GM21717 (cell line): Measurements from ENCODE around the gene GDE1.
A peak's percentile ranks its signal among the peaks of the same experiment; 100 is the strongest.

Experiments
- ATAC-seq: cut with Tn5 transposase; IDR thresholded peaks from one replicate; pipeline ENCODE4 v1.9.1; 2021; ENCODE audit warnings: mild to moderate bottlenecking, moderate library complexity; ENCODE audit not compliant: unreplicated experiment

GDE1 gene

DNA sequence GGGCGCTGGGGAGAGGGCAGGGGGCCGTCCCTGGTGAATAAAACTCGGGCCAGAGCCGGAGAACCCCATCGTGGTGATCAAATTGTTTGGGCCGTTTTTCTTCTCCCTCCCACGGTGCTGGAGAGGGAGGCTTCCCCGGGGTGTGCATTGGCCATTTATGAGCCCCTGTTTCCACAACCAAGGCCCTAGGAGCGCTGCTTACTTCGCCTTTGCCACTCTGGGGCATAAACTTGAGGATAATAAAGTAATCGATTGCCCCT lies 2.4 kb upstream of the GDE1 start:
- no peak for ATAC-seq

GRCh38 chr16:19523559-19524355 lies 1.9 kb upstream of the GDE1 start, which contains the start of gene CCP110:
Gene CCP110 (plus strand): TSS chr16:19523942. CDS start chr16:19527882, 3,940 bp downstream.
- peak; percentile 78 for ATAC-seq

GRCh38 chr16:19523184-19523558 lies 1.3 kb upstream of the GDE1 start:
- ATAC-seq: no peak

DNA sequence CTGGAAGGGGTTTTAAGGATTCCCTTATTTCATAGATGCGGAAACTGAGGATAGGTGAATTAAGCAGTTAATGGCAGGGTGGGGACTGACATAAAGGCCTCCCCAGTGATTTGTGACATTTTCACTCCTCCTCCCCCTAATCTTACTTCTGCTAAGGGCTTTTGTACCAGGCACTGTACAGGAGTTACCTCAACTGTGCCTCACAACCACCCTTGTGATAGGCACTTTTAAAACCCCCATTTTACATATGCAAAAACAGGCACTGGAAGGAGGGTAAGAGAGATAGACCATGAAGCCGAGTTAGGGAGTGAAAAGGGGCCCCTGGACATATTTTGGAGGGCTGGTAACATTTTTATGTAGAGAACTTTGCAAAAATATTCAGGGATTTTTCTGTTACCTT lies 862 bp upstream of the GDE1 start:
- ATAC-seq: no peak

DNA sequence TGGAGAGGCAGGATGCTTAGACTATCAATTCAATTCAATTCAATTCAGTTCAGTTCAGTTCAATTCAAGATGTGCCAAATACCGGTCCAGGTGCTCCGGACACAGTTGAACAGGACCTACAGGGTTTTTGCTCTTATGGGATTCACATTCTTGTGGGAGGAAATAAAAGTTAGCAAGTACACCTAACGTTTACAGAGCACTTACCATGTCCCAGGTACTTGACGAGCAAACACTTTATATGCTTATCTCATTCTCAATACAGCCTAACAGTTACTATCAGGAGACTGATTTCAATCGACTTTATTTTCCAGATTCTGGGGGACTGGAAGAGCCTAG lies 467 bp upstream of the GDE1 start:
- ATAC-seq: no peak

DNA sequence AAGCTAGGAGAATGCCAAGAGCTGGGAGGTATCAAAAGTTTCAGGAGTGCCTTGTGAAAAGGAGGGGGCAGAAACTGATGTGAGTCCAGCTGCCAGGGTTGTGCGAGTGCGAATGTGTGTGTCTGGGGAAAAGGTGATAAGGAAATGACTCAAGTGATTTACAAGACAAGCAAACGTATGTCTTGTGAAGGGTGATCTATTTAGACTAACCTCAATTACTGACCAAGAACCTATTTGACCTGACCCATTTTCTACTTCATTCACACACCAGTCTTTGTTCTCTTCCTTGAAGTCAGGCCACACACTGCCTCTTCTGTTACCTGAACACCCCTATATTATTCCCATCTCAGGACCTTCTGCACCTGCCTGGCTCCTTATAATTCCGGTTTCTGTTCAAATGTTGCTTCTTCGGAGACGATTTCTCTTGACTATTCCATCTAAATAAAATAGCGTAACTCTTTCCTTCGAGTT lies 1.0 kb downstream of the GDE1 start:
- ATAC-seq: no peak

DNA sequence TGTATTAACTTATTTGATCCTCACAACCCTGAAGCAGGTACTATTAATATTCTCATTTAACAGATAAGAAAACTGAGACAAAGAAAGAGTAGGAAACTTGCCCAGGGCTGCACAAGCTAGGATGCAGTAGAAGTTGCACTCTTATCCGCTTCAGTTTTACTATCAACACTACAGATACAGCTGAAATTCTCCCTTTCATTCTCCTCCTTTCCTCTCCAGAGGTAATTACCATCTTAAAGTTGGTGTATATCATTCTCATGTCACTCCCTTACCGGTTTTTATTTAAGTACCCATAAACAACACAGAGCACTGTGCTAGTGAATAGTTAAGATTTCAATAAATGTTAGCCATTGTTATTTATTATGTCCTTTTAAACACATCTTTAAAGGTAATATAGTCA lies 3.5 kb downstream of the GDE1 start:
- no peak for ATAC-seq

DNA sequence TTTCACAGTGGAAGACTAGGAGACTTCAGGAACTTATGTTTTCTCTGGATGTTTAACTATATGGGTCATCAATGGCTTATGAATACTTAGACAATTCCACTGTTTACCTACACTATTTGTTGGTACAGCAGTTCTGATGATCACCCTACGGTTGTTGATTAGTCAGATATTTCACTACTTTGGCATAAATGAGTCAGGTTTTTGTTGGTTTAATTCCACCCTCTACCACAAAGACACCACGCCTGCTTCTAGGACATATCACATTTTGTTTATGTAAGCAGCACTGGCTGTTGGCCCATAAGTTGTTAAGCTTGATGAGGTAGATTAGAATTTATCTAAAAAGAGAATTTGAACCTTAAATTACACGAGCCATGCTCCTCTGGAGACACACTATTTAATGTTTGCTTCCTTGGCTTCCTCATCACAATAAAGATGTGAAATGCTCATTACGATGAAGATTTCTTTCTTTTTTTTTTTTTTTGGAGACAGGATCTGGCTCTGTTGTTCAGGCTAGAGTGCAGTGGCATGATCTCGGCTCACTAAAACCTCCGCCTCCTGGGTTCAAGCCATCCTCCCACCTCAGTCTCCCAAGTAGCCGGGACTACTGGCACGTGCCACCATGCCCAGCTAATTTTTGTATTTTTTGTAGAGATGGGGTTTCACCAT lies 4.3 kb downstream of the GDE1 start:
- no peak for ATAC-seq

GRCh38 chr16:19515757-19516156 lies 6.1 kb downstream of the GDE1 start:
- no peak for ATAC-seq

DNA sequence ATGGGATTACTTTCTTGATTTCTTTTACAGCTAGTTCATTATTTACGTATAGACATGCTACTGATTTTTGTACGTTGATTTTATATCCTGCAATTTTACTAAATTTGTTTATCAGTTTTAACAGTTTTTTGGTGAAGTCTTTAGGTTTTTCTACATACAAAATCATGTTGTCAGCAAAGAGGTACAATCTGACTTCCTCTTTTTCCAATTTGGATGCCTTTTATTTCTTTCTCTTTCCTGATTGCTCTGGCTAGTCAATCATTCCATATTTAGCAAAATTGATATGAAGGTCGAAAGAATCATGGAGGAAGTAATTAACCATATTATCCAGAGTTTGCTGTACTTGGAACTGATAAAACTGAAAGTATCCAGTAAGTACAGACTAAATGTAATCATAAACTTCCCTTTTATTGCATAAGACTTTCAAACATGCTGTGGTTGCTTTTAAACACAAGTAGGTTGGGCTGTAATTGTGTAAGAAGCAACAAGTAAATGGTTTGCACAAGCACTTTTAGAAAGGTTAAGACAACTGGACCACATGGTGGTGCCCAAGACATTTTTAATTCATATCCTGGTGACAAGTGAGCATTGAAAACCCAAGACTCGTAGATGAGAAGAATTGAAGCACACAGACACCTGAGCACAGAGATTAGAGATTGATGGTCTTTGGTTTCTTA lies 8.4 kb downstream of the GDE1 start:
- ATAC-seq: no peak

DNA sequence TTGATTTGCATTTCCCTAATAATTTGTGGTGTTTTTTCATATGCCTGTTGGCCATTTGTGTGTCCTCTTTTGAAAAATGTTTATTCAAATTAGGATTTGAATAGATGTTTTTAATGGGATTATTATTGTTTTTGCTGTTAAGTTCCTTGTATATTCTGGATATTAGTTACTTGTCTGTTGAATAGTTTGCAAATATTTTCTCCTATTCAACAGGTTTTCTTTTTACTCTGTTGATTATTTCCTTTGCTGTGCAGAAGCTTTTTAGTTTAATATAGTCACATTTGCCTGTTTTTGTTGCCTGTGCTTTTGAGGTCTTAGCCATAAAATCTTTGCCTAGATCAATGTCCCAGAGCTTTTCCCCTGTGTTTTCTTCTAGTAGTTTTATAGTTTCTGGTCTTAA lies 9.6 kb downstream of the GDE1 start:
- no peak for ATAC-seq

GRCh38 chr16:19507867-19508266 lies 14.0 kb downstream of the GDE1 start:
- ATAC-seq: no peak

DNA sequence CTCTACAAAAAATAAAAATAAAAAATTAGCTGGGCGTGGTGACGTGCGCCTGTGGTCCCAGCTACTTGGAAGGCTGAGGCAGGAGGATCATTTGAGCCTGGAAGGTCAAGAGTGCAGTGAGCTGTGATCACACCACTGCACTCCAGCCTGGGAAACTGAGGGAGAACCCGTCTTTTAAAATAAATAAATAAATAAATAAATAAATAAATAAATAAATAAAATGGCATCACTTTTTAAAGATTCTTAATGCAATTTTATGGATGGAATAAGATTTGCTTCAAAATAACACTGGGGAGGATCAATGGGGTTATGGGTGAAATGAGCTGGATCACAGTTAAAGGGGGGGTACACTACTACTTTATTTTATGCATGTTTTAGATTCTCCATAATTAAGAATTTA lies 14.9 kb downstream of the GDE1 start:
- ATAC-seq: no peak

DNA sequence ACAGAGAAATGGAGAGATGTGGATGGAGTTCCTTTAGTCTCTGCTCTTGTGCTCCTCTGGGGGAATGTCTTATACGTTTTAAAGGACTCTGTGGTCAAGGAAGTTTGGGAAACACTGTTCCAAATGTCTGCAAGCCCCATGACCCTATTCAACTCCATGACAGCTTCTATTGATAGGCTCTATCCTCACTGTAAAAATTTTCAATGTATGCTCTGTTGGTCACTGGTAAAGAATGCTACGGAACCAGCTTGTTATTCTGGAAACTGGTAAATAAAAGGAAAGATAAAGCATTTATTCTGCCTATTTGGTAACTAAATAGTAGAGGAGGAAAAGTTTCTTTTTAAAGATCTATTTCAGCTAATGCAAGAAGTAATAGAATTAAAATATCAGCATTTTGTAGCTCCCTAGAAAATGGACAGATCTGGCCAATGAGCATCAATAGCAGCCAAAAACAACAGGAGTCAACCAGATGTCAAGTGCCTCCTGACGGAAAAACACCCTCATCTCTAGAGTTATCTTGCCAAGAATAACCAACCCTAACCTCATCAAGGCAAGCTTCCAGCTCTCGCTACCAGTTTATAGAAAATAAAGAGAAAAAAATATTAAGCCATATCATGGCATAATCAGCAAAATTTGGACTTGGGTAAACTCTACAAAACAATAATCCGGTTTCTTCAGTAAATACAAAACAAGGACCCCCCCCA lies 16.1 kb downstream of the GDE1 start:
- ATAC-seq: no peak

- no peak for ATAC-seq
These were observed 18.3 kb downstream of the GDE1 start for GRCh38 chr16:19503461-19504075.

GRCh38 chr16:19502395-19503131 lies 19.3 kb downstream of the GDE1 start:
- ATAC-seq: no peak

GRCh38 chr16:19499481-19499880 lies 22.4 kb downstream of the GDE1 start:
- ATAC-seq: no peak

- ATAC-seq: no peak
These were observed 22.9 kb downstream of the GDE1 start for GRCh38 chr16:19499006-19499405.

DNA sequence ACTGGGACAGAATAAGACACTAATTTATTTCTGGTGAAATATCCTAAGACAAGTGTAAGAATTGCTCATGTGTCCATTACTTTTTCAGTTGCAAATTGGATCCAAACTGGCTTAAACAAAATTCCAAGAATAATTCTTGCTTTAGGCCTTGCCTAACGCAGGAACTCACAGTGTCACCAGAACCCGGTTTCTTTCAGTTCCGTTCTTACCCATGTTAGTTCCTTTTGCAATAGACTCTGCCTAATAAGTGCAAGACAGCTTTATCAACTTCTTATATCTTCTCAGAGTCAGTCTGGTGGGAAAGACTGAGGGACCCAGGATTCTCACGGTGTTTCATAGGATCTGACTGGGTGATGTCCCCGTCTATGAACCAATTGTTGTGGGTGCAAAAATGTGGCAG lies 24.7 kb downstream of the GDE1 start:
- ATAC-seq: no peak

DNA sequence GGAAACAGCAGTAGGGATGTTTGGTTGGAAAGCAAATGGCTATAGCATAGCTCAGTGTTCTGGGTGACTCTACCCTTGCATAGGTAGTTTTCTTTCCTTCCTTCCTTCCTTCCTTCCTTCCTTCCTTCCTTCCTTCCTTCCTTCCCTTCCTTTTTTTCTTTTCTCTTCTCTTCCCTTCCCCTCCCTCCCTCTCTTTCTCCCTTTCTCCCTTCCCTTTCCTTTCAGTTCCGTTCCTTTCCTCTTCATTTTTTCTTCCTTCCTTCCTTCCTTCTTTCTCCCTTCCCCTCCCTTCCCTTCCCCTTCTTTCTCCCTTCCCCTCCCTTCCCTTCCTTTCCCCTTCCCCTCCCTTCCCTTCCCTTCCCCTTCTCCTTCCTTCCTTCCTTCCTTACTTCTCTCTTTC lies 31.3 kb downstream of the GDE1 start:
- no peak for ATAC-seq
